Neuron (in vitro differentiated cells): ENCODE measurements around the gene TRAPPC8.
"Not testable (repeated sequence)": the region's sequence is repeated elsewhere in the genome, so short reads cannot be mapped to it uniquely, and the experiment has no call there.

ENCODE experiments used
- H2AFZ ChIP-seq: one replicate; pipeline ENCODE4 v1.6.1; 2013; ENCODE audit warnings: low read depth, mild to moderate bottlenecking, inconsistent platforms, low read length, moderate library complexity
- H3K27me3 ChIP-seq: one replicate; pipeline ENCODE4 v1.6.1; 2013; ENCODE audit warnings: low read length; ENCODE audit not compliant: insufficient read depth
- H3K36me3 ChIP-seq: one replicate; pipeline ENCODE4 v1.6.1; 2013; ENCODE audit warnings: low read length; ENCODE audit not compliant: insufficient read depth
- H3K4me1 ChIP-seq: one replicate; pipeline ENCODE4 v1.6.1; 2013; ENCODE audit warnings: low read length; ENCODE audit not compliant: insufficient read depth
- H3K4me3 ChIP-seq: 2 replicates; pipeline ENCODE4 v1.5.1; 2013; ENCODE audit warnings: mild to moderate bottlenecking, low read length, moderate library complexity
- H3K9me3 ChIP-seq: one replicate; pipeline ENCODE4 v1.6.1; 2013; ENCODE audit warnings: low read length

The TRAPPC8 gene

DNA sequence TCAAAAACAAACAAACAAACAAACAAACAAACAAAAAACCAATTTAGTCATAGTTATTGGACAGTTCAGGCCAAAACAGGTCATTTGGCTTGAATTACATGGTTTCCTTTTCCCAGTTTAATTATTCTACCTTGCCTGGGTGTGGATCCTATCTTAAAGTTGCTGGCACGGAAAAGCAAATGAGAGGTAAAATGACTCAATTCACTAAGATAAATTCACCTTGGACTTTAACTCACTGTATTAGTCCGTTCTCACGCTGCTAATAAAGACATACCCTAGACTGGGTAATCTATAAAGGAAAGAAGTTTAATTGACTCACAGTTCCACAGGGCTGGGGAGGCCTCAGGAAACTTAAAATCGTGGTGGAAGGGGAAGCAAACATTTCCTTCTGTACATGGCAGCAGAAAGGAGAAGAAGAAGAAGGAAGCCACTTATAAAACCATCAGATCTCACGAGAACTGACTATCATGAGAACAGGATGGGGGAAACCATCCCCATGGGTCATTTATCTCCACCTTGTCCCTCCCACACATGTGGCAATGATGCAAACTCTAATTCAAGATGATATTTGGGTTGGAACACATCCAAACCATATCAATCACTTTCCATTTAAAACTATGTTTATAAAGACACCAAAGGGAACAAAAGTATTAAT, 22.5 kb upstream of the TRAPPC8 start:
- Histone ChIP-seq H3K4me3 (no peak overlapping the region), H3K27me3 (no peaks in the 10 kb centered on the region), H3K36me3 (no peaks in the 10 kb centered on the region), H3K9me3 (peaks cover 2% of the 10 kb centered on the region), H2AFZ (no peak overlapping the region), H3K4me1 (no peaks in the 10 kb centered on the region)

DNA sequence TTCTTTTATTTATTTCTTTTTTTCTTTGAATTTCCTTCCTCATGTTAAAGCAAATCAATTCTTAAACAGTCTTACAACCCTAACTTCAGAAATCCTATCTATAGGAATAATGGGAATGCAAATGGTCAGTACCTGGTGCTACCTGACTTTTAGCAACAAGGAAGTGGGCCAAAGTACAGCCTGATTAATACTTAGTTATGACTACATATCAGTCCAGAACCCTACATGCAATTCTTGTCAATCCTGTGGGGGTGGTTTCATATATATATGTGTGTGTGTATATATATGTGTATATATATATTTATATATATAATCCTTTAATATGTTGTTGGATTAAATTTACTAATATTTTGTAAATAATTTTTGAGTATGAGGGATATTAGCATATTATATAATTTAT, 14.8 kb upstream of the TRAPPC8 start:
- H3K9me3 ChIP-seq: no peaks in the 10 kb centered on the region
- H3K36me3 ChIP-seq: no peaks in the 10 kb centered on the region
- no peak overlapping the region for H3K4me3 ChIP-seq
- H2AFZ ChIP-seq: no peak overlapping the region
- no peaks in the 10 kb centered on the region for H3K27me3 ChIP-seq
- no peaks in the 10 kb centered on the region for H3K4me1 ChIP-seq

DNA sequence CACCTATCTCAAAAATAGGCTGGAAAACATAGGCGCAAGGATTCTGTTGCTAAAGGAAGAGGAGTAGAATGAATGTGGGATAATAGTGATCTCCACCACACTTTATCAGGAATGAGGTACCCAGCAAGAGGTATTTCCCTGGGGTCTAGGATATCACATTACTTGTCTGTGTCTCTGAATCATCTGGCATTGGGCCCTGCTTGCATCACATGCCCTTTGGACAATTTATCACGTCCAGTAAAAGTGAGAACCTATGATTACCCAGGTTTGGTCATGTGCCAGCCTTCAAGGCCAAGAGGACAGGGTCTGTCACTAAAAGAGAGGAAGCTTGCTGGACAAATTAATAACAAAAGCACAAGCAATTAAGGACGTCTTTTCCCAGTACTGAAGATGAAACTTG, 11.4 kb upstream of the TRAPPC8 start:
- Histone ChIP-seq H2AFZ (no peak overlapping the region), H3K9me3 (no peaks in the 10 kb centered on the region)

DNA sequence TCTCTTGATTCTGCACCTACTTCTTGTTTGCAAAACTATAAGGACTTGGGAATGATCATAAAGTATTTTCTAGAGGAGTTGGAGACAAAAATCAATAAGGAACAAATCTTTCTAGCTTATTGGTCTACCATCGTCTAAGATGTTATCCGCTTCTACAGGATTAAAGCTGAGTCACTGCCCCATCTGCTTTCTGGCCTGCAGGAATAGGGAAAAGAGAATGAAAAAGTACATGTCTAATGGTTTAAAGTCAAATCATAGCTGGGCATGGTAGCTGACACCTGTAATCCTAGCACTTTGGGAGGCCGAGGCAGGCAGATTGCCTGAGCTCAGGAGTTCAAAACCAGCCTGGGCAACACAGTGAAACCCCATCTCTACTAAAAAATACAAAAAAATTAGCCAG, 10.8 kb upstream of the TRAPPC8 start:
- not testable (repeated sequence) for H3K9me3 ChIP-seq, H2AFZ ChIP-seq, H3K4me3 ChIP-seq, H3K27me3 ChIP-seq, H3K4me1 ChIP-seq, H3K36me3 ChIP-seq

More for the DNA sequence above, 11.4 kb upstream of the TRAPPC8 start:
- Histone ChIP-seq H3K4me1 (no peaks in the 10 kb centered on the region), H3K36me3 (no peaks in the 10 kb centered on the region), H3K4me3 (no peak overlapping the region), H3K27me3 (no peaks in the 10 kb centered on the region)

DNA sequence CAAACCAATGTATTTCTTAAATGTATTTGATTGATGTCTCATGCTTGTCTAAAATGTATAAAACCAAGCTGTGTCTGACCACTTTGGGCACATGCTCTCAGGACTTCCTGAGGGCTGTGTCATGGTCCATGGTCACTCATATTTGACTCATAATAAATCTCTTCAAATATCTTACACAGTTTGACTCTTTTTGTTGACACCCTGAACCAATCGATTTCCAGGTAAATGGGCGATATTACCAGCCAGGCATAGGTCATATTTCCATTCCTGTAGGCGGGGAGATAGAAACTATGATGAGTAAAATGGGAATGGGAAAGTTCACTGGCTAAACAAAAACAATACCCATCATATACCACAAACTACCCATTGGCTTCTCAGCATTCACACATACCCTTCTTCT, 9.3 kb upstream of the TRAPPC8 start:
- no peaks in the 10 kb centered on the region for H3K36me3 ChIP-seq
- no peaks in the 10 kb centered on the region for H3K27me3 ChIP-seq
- H3K4me1 ChIP-seq: no peaks in the 10 kb centered on the region
- H3K9me3 ChIP-seq: no peaks in the 10 kb centered on the region
- no peak overlapping the region for H2AFZ ChIP-seq
- H3K4me3 ChIP-seq: no peak overlapping the region

DNA sequence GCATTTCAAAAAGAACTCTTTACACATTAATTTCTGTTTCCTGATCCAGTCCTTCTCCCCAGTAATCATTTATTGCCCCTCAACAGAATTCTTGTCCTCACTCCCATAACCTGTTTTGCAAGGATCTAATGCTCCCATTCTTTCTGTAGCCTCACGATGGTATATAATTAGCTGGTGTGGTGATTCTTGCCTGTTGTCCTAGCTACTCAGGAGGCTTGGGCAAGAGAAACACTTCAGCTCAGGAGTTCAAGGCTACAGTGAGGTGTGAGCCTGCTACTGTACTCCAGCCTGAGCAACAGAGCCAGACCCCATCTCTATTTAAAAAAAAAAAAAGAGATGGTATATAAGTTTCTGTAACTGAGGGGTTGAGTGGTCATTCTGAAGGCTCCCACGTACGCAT, 7.7 kb upstream of the TRAPPC8 start:
- H3K27me3 ChIP-seq: no peaks in the 10 kb centered on the region
- H3K9me3 ChIP-seq: no peaks in the 10 kb centered on the region
- H3K4me3 ChIP-seq: no peak overlapping the region
- H3K36me3 ChIP-seq: no peaks in the 10 kb centered on the region
- no peak overlapping the region for H2AFZ ChIP-seq
- H3K4me1 ChIP-seq: no peaks in the 10 kb centered on the region

DNA sequence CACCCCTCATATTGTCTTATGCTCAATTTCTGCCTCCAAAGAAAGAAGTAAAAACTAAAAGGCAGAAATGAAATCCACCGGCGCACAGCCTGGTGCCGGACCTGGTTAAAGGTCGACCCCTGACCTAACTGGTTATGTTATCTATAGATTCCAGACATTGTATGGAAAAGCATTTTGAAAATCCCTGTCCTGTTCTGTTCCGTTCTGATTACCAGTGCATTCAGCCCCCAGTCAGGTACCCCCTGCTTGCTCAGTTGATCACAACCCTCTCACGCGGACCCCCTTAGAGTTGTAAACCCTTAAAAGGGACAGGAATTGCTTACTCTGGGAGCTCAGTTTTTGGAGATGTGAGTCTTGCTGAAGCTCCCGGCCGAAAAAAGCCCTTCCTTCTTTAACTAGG, 5.4 kb upstream of the TRAPPC8 start:
- H3K4me3 ChIP-seq, H3K27me3 ChIP-seq, H3K36me3 ChIP-seq, H3K4me1 ChIP-seq, H2AFZ ChIP-seq, H3K9me3 ChIP-seq: not testable (repeated sequence)

DNA sequence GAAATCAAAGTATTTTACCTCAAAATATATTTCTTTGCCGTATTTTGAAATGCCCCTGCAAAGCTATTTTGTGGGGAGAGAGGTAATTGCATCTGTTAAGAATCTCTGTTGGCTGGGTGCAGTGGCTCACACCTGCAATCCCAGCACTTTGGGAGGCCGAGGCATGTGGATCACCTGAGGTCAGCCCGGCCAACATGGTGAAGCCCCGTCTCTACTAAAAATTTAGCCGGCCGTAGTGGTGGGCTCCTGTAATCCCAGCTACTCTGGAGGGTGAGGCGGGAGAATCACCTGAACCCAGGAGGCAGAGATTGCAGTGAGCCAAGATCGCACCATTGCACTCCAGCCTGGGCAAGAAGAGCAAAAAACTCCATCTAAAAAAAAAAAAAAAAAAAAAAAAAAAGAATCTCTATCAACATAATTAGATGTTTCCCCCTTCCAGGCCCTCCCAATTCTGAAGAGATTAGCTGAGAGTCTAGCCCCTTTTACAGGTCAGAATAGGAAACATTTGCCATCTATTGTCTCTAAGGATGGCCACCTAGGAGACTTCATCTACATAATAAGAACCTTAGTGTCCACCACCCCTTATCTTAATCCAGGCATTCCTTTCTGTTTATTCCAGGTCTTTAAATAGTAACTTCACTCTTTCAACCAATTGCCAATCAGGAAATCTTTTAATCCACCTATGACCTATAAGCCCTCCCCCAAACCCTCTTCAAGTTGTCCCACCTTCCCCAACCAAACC, 3.5 kb upstream of the TRAPPC8 start:
- H3K4me1 ChIP-seq: peaks cover 9% of the 10 kb centered on the region
- H3K4me3 ChIP-seq: no peak overlapping the region
- H3K9me3 ChIP-seq: no peaks in the 10 kb centered on the region
- no peaks in the 10 kb centered on the region for H3K36me3 ChIP-seq
- no peaks in the 10 kb centered on the region for H3K27me3 ChIP-seq
- H2AFZ ChIP-seq: no peak overlapping the region

DNA sequence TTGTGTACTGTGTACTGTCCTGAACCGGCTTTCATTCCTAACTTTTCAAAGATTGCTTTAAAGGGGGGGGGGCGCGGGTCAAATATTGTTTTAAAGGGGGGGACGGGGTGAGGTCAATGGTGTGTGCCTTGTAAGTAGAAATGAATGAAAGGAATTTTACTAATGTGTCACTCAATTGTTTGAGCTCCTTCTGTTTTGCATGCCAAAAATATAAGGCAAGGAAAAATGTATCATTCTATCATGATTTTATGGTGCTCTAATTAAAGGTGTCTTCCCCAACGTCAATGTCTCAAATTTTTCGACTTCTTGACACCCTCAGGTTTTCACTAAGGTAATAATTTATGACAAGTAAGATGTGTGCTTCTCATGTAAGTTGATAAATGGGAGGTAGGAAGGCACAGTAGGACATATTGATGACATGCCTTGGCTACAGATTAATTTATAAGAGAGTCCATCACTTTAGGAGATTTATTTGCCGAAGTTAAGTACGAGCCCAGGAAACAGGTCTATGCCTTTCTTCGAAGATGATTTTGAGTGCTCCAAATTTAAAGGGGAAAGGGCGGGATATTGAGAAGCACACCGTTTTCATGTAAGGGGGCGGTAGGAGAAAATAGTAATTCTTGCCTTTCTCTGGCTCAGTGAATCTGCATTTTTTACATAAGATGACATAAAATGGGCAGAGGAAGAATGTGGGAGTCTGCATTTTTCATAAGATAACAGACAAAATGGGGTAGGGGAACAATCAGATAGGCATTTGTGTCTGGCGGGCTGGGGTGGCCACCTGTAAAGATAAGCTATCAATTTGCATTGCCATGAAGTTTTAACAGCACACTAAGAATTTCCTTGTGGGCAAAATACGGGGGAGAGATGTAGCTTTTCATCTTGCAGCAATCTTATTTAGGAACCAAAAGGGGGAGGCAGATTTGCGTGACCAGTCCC, 1.2 kb upstream of the TRAPPC8 start:
- H3K4me1 ChIP-seq: peaks cover 9% of the 10 kb centered on the region
- peak overlapping the region; percentile 31 for H2AFZ ChIP-seq
- H3K27me3 ChIP-seq: no peaks in the 10 kb centered on the region
- no peaks in the 10 kb centered on the region for H3K9me3 ChIP-seq
- peaks cover 2% of the 10 kb centered on the region for H3K36me3 ChIP-seq
- H3K4me3 ChIP-seq: peak overlapping the region; percentile 68

DNA sequence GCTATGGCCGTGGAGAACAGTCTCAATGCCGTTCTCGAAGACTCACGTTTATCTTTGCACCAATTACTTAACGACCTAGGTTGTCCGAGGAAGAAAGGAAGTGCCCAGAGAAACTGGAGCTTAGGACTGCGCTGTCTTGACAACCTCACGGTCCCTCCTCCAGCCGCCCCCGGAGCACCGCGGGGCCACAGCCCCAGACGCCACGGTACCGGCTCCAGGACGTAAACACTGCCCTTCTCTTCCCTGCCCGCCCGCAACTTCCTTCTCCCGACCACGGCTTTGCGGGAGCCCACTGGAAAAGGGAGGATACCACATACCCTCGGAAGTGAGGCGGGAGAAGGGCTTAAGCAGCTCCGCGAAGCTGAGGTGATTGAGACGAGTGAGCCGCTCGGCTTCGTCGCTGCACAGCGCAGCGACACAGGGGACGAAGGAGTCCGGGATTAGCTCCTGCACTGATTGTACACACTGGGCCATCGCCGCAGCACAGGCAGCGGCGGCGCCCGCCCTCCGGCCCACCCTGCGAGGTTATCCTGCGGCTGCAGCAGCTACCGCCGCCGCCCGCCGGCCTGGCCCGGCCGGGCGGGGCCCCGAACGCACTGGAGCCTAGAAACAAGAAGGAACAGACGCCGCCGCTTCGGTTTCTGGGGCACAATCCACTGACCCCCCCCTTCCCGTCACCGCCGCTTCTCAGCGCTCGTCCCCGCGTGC, 483 bp downstream of the TRAPPC8 start:
- Histone ChIP-seq H3K9me3 (no peaks in the 10 kb centered on the region), H3K27me3 (no peaks in the 10 kb centered on the region), H2AFZ (peak overlapping the region; percentile 83), H3K36me3 (peaks cover 2% of the 10 kb centered on the region), H3K4me3 (peak overlapping the region; percentile 87), H3K4me1 (peaks cover 9% of the 10 kb centered on the region)

DNA sequence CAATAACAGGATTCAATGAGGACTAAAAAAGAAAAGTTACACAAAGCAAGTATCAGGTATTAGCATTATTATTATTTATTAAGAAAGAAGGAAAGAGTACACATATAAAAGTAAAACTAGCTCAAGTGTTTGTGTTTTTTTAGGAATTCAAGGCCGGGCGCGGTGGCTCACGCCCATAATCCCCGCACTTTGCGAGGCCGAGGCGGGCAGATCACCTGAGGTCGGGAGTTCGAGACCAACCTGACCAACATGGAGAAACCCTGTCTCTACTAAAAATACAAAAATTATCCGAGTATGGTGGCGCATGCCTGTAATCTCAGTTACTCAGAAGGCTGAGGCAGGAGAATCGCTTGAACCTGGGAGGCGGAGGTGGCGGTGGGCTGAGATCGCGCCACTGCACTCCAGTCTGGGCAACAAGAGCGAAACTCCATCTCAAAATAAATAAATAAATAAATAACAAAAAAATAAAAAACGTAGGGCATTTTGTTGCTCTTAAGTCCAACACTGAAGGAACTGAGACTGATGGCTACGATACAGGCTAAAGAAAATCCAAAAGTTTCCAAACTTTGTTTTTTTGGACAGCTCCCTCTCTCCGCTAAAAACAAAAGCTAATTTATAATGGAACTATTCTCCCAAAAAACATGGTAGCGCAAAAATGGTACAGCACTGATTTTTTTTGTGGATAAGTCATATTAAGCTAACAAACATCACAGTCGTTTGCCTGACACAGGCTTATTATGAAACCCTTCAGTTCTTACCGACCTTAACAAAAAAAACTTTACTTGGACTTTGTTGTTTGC, 1.7 kb downstream of the TRAPPC8 start:
- Histone ChIP-seq H3K4me1 (peaks cover 9% of the 10 kb centered on the region), H3K36me3 (peaks cover 2% of the 10 kb centered on the region), H3K9me3 (no peaks in the 10 kb centered on the region), H3K4me3 (peak overlapping the region; percentile 87), H3K27me3 (no peaks in the 10 kb centered on the region), H2AFZ (no peak overlapping the region)

DNA sequence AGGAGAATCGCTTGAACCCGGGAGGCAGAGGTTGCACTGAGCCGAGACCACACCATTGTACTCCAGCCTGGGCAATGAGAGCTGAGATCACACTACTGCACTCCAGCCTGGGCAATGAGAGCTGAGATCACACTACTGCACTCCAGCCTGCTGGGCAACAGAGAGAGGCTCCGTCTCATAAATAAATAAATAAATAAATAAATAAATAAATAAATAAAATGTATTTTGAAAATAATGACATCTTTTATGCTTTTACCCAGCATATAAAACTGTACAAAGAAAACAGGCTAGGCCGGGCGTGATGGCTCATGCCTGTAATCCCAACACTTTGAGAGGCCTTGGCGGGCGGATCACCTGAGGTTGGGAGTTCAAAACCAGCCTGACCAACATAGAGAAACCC, 8.2 kb downstream of the TRAPPC8 start:
- not testable (repeated sequence) for H3K4me1 ChIP-seq, H3K4me3 ChIP-seq, H3K27me3 ChIP-seq, H3K36me3 ChIP-seq, H2AFZ ChIP-seq, H3K9me3 ChIP-seq
